Sciatic nerve (tissue), 2 donors: ENCODE measurements around the gene ZNF292. TPM values are rescaled to one million over a fixed set of nuclear protein-coding genes. Genes with fewer than 3 reads are reported as not detected.
"Not testable (repeated sequence)": the region's sequence is repeated elsewhere in the genome, so short reads cannot be mapped to it uniquely, and the experiment has no call there.

ENCODE experiments used
- ATAC-seq: fragments of 200-7000 bp; cut with Tn5 transposase; one replicate; pipeline ENCODE4 v1.9.1; 2020; ENCODE audit warnings: mild to moderate bottlenecking, moderate library complexity
- DNase-seq: peaks from one replicate; pipeline ENCODE4 v3.0.0-alpha.2; 2020; ENCODE audit warnings: low spot score
- intact Hi-C: fragments of 100-400 bp; cut with DNase I; formaldehyde crosslinking; loops from one replicate; pipeline ENCODE4 v1.14.2; 2022
- total RNA-seq: library from RNA; stranded (reverse); fragmentation: NEBNext Ultra II Directional; extraction: Animal tissue kit (Norgen Biotek cat#: 25700); gene quantifications from one replicate; pipeline ENCODE4 v1.2.1, GENCODE V29; 2021
- donor health status: DM: no; HTN: no; CAD: no.
- donor health status: DM: no; HTN: no; CAD: no.

The ZNF292 gene
- total RNA-seq: 96.2 TPM

GRCh38 chr6:87154993-87155841 lies at the start of gene ZNF292:
ZNF292 (plus strand) TSS chr6:87155565; CDS start chr6:87155592, 27 bp downstream.
- ATAC-seq: peak; percentile 97
- intact Hi-C loops: no loop called here
- peak; percentile 97 for DNase-seq

GRCh38 chr6:87105823-87106222 lies 49.5 kb upstream of the ZNF292 start:
- no peak for DNase-seq
- intact Hi-C loops: no loop called here
- no peak for ATAC-seq

DNA sequence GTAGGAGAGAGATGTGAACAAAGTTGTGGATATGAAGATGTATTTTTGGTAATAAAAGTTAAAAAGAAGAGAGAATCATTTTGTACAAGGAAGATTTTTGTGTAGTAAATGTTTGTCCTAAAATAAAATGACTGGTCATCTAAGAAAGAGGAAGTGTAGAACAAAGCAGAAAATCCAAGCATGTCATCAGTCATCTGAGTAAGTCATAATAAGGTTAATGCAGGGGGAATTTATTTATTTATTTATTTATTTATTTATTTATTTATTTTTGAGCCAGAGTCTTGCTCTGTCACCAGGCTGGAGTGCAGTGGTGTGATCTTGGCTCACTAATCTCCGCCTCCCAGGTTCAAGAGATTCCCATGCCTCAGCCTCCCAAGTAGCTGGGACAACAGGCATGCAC lies 44.7 kb upstream of the ZNF292 start:
- ATAC-seq: no peak
- intact Hi-C loops: no loop called here
- no peak for DNase-seq

- ATAC-seq (no peak), DNase-seq (no peak)
- intact Hi-C loops: no loop called here
Observed at GRCh38 chr6:87115402-87116135, 39.8 kb upstream of the ZNF292 start.

GRCh38 chr6:87116922-87117321 lies 38.4 kb upstream of the ZNF292 start:
- ATAC-seq (no peak), DNase-seq (no peak)
- intact Hi-C loops: no loop called here

DNA sequence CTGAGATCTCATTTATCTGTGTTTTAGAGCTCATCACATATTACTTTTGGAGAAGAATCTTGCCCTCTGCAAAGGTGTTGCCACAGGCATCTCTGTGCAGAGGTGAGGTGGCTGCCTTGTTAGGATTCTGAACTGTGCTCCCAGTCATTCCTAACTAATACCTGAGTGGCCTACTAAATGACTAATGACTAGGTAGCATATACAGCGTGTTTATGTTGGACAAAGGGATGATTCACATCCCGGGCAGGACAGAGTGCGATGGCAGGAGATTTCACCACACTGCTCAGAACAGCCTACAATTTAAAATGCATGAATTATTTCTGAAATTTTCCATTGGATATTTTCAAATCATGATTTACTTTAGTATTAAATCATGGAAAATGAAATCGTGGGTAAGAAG lies 37.3 kb upstream of the ZNF292 start:
- no peak for ATAC-seq
- intact Hi-C loops: no loop called here
- no peak for DNase-seq

- DNase-seq (no peak), ATAC-seq (no peak)
- intact Hi-C loops: no loop called here
Observed at GRCh38 chr6:87122477-87122876, 32.9 kb upstream of the ZNF292 start.

- ATAC-seq (no peak), DNase-seq (no peak)
- intact Hi-C loops: no loop called here
Observed at GRCh38 chr6:87124074-87124473, 31.3 kb upstream of the ZNF292 start.

- ATAC-seq: no peak
- DNase-seq: no peak
- intact Hi-C loops: no loop called here
Observed at GRCh38 chr6:87126501-87126900, 28.9 kb upstream of the ZNF292 start.

DNA sequence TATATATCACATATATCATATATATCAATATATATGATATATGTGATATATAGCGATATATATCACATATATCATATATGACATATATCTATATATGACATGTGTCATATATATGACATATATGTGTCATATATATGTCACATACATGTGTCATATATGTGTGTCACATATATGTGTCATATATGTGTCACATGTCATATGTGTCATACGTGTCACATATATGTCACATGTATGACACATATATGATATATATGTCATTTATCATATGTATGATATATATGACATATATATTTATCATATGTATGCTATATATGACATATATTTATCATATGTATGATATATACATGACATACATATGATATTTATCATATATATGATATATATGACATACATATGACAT lies 27.6 kb upstream of the ZNF292 start:
- DNase-seq (no peak), ATAC-seq (no peak)
- intact Hi-C loops: no loop called here

DNA sequence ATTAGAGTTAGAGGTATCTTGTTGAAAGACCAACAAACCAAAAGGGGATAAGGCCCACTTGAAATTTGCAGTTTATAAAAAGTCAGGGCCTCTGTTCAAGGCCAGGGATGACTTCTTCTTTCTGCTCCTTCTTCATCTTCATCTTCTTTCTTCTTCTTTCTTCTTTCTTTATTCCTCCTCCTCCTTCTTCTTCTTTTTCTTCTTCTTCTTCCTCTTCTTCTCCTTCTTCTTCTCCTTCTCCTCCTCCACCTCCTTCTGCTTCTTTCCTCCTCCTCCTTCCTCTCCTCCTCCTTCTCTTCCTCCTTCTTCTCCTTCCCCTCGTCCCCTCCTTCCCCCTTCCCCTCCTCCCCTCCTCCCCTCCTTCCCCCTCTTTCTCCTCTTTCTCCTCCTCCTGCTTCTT lies 18.4 kb upstream of the ZNF292 start:
- intact Hi-C loops: no loop called here
- DNase-seq (no peak), ATAC-seq (no peak)

GRCh38 chr6:87139236-87139635 lies 16.1 kb upstream of the ZNF292 start:
- peak; percentile 68 for ATAC-seq

DNA sequence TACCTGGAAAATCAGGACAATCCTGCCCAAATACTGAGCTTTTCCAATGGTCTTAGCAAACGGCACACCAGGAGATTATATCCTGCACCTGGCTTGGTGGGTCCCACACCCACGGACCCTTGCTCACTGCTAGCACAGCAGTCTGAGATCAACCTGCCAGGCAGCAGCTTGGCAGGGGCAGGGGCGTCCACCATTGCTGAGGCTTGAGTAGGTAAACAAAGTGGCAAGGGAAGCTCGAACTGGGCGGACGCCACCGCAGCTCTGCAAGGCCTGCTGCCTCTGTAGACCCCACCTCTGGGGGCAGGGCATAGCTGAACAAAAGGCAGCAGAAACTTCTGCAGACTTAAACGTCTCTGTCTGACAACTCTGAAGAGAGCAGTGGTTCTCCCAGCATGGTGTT lies 15.4 kb upstream of the ZNF292 start:
- ATAC-seq, intact Hi-C loops, DNase-seq: not testable (repeated sequence)

More at GRCh38 chr6:87139236-87139635, 16.1 kb upstream of the ZNF292 start:
- intact Hi-C loops: no loop called here
- no peak for DNase-seq

DNA sequence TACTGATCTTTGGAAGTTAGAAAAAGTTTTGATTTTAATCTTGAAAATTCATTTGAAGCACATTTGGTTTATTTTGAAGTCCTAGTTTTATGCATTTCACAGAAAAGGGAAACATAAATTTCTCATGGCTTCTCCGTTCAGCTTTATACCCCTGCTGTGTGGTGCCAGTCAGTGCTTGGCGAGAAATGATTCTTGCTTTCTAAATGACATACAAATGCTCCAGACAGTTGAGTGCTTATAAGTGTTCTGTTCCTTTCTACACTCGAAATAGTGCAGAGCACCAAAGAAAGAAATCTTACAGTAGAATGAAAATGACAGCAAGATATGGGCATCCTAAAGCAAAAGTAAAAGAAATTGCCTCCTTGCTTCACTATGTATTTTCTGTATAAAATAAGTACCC lies 9.0 kb upstream of the ZNF292 start:
- no peak for DNase-seq
- intact Hi-C loops: no loop called here
- no peak for ATAC-seq

GRCh38 chr6:87150406-87150805 lies 5.0 kb upstream of the ZNF292 start:
- intact Hi-C loops: no loop called here
- no peak for ATAC-seq

GRCh38 chr6:87151471-87151780 lies 3.9 kb upstream of the ZNF292 start:
- DNase-seq (no peak), ATAC-seq (no peak)
- intact Hi-C loops: no loop called here

More at GRCh38 chr6:87150406-87150805, 5.0 kb upstream of the ZNF292 start:
- DNase-seq: no peak

DNA sequence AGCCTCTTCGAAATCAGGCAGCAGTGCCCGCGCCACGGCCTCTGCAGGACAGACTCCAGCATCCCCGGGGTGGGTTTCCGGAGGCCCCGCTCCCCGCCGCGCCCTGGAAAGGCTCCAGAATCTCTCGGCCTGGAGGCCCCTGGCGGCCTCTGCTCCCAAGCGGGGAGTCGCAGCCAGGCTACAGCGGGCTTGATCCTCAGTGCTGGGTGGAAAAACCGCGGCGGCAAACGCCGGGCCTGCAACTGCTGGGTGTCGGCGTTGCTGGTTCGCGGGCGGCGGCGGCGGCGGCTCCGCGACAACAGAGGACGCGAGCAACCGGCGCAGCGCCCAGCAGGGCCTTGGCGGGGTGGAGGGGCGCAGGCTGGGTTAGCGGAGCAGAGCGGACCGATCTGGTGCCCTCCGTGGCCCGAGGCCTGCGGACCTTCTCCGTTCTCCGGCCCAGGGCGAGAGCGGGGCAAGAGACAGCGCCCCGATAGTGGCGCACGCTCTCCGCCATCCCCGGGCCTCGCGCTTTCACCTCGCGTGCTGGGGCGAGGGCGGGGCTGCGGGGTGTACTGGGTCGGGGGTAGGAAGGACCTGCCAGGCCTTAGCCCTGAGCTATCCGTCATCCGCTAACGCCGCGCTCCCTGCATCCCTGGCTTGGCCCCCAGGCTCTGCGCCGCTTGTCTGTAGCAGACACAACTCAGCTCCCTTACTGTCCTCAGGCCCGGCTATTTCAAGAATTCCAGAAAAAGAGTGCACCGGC lies 3.4 kb upstream of the ZNF292 start:
- peak; percentile 45 for ATAC-seq
- intact Hi-C loops: no loop called here
- peak; percentile 81 for DNase-seq

- ATAC-seq (no peak), DNase-seq (no peak)
- intact Hi-C loops: no loop called here
Observed at GRCh38 chr6:87152526-87152955, 2.8 kb upstream of the ZNF292 start.

DNA sequence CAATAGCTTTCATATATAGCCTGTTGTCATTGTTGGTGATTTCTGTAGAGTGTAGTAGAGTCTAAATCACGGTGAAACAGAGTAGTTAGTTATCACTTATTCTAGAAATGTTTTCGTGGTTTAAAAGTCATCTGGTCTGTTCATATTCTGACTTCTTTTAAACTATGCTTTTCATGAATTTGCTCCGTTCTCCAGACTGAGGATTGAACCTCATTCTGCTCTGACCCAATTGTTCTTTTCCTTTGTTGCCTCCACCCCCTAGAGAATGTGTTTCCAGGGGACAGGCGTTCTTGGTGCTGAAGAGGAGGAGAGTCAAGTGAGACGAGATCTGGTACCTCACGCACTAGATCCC lies 748 bp upstream of the ZNF292 start:
- intact Hi-C loops: no loop called here
- no peak for ATAC-seq

More for the DNA sequence above, 748 bp upstream of the ZNF292 start:
- DNase-seq: no peak
